PC-9 (cell line): ENCODE measurements around the gene NDUFS6.

ENCODE experiments used
- EZH2 ChIP-seq: fragments of 200-600 bp; sonication (generic); IDR thresholded peaks from 2 replicates; pipeline ENCODE4 v1.8.0; 2017; ENCODE audit warnings: antibody characterized with exemption, low read depth
- TF ChIP-seq, protein P1 (sequence below): fragments of 200-600 bp; sonication (generic); conservative IDR thresholded peaks from 2 replicates; pipeline ENCODE4 v1.6.1; 2017; ENCODE audit warnings: mixed run types, antibody characterized with exemption, mild to moderate bottlenecking, moderate library complexity

DNA sequence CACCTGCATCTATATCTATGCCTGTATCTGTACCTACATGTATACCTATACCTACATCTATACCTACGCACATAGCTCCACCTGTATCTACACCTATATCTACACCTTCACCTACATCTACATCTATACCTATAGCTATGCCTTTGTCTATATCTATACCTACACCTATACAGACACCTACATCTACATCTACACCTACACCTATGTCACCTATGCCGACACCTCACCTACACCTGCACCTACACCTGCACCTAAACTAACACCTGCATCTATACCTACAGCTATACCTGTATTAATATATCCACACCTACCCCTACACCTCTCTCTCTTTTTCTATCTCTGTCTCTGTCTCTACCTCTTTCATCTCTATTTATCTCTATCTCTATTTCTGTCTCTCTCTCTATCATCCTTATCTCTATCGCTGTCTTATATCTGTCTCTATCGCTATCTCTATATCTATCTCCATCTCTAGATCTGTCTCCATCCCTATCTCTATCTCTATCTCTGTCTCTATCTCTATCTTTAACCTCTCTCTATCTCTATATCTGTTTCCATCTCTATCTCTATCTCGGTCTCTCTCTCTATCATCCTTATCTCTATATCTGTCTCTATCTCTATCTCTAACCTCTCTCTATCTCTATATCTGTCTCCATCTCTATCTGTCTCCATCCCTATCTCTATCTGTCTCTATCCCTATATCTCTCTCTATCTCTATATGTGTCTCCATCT, 43.7 kb downstream of the NDUFS6 start:
- TF ChIP-seq, protein P1, sequence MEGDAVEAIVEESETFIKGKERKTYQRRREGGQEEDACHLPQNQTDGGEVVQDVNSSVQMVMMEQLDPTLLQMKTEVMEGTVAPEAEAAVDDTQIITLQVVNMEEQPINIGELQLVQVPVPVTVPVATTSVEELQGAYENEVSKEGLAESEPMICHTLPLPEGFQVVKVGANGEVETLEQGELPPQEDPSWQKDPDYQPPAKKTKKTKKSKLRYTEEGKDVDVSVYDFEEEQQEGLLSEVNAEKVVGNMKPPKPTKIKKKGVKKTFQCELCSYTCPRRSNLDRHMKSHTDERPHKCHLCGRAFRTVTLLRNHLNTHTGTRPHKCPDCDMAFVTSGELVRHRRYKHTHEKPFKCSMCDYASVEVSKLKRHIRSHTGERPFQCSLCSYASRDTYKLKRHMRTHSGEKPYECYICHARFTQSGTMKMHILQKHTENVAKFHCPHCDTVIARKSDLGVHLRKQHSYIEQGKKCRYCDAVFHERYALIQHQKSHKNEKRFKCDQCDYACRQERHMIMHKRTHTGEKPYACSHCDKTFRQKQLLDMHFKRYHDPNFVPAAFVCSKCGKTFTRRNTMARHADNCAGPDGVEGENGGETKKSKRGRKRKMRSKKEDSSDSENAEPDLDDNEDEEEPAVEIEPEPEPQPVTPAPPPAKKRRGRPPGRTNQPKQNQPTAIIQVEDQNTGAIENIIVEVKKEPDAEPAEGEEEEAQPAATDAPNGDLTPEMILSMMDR, result no peak
- no peak for TF ChIP-seq EZH2
